C4-2B (cell line): ENCODE measurements around the gene HLA-C.
"Not testable (repeated sequence)": the region's sequence is repeated elsewhere in the genome, so short reads cannot be mapped to it uniquely, and the experiment has no call there.

Experiments used
- H3K27ac ChIP-seq: fragments of 450-650 bp; 2 replicates; pipeline ENCODE4 v1.5.1; 2017
- CTCF ChIP-seq: fragments of 450-650 bp; conservative IDR thresholded peaks from 2 replicates; pipeline ENCODE4 v1.5.1; 2017; ENCODE audit warnings: mild to moderate bottlenecking
- ZFX ChIP-seq: fragments of 450-650 bp; IDR thresholded peaks from 2 replicates; pipeline ENCODE4 v1.6.1; 2017

HLA-C gene

GRCh38 chr6:31252625-31253024, 19.3 kb downstream of the HLA-C start:
- TF ChIP-seq CTCF (no peak), ZFX (no peak)
- H3K27ac ChIP-seq = no peak overlapping the region

GRCh38 chr6:31251261-31251660, 20.6 kb downstream of the HLA-C start:
- no peak overlapping the region for H3K27ac ChIP-seq
- TF ChIP-seq ZFX = no peak
- TF ChIP-seq CTCF = no peak

- TF ChIP-seq CTCF = no peak
- no peak for TF ChIP-seq ZFX
Observed at GRCh38 chr6:31249184-31249583, 22.7 kb downstream of the HLA-C start.

GRCh38 chr6:31247813-31248212, 24.1 kb downstream of the HLA-C start:
- TF ChIP-seq CTCF (no peak), ZFX (no peak)
- H3K27ac ChIP-seq = no peak overlapping the region

More at GRCh38 chr6:31249184-31249583, 22.7 kb downstream of the HLA-C start:
- H3K27ac ChIP-seq = no peak overlapping the region

GRCh38 chr6:31246051-31246521, 25.8 kb downstream of the HLA-C start:
- TF ChIP-seq ZFX (no peak), CTCF (no peak)
- no peak overlapping the region for H3K27ac ChIP-seq

GRCh38 chr6:31243508-31243907, 28.4 kb downstream of the HLA-C start:
- TF ChIP-seq ZFX (no peak), CTCF (no peak)
- no peak overlapping the region for H3K27ac ChIP-seq

GRCh38 chr6:31239854-31240253, 32.0 kb downstream of the HLA-C start:
- H3K27ac ChIP-seq = no peak overlapping the region
- no peak for TF ChIP-seq CTCF
- no peak for TF ChIP-seq ZFX

- not testable (repeated sequence) for H3K27ac ChIP-seq
Observed at GRCh38 chr6:31234101-31234500, 37.8 kb downstream of the HLA-C start.
